ENCODE data around the gene ZNF337.
A peak's percentile ranks its signal among the peaks of the same experiment; 100 is the strongest.
"Not testable (repeated sequence)": the region's sequence is repeated elsewhere in the genome, so short reads cannot be mapped to it uniquely, and the experiment has no call there.

ZNF337 gene

DNA sequence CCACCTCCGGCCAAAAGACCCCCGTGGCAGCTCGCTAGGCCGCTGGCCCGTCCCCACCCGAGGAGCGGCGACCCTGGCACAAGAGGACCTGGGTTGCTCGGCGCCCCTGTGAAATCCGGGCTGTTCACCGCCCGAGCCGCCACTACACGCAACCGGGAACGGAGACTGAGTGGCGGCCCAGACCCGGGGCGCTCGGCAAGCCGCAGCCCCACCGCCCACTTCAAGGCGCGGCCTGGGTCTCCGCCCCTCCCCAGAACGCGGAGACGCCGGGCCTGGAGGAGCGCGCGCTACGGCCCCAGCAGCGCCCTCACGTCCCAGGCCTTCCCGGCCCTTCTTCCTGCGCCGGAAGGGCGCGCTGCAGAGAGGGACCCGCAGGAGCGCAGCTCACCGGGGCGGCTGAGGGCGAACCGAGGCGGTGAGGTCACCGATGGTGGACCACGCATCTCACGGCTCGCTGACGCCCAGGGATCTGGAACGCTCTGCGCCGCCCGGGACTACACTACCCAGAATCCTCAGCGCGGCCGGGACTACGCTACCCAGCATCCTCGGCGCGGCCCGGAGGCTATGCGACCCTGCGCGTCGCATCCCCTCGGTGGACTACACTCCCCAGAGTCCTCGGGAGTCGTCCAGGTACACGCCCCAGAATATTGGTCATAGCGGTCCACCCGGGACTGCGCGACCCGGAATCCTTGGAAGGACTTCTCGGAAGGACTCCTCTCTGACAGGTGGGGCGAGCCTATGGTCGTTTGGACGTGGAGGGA lies at the start of gene ZNF337:
ZNF337 (minus strand) TSS at position 483 of the 761 bp plus-strand sequence. CDS start 10,436 bp downstream, outside the sequence.
- peak; percentile 98 for DNase-seq

GRCh38 chr20:25745738-25746137 lies 49.1 kb upstream of the ZNF337 start:
- no peak for DNase-seq

- DNase-seq: no peak
Observed at GRCh38 chr20:25745100-25745499, 48.4 kb upstream of the ZNF337 start.

DNA sequence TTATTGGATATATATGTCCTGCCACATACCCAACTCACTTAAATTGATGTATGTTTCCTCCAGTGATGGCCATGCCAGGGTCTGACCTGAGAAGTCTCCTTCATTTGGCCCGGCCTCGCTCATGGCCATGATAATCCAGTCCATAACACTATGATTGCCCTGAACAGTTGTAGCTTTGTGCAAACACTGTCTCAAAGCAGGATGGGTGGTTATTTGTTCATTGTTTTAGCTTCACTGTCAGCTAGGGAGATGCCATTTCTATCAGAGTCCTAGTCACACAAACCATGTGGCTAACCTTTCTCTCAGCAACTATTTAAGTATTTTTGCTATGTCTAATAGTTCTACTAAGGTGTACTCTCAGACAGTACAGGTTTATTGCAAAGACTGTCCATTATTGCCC lies 47.6 kb upstream of the ZNF337 start:
- DNase-seq: no peak

GRCh38 chr20:25741088-25741487 lies 44.4 kb upstream of the ZNF337 start:
- no peak for DNase-seq

DNA sequence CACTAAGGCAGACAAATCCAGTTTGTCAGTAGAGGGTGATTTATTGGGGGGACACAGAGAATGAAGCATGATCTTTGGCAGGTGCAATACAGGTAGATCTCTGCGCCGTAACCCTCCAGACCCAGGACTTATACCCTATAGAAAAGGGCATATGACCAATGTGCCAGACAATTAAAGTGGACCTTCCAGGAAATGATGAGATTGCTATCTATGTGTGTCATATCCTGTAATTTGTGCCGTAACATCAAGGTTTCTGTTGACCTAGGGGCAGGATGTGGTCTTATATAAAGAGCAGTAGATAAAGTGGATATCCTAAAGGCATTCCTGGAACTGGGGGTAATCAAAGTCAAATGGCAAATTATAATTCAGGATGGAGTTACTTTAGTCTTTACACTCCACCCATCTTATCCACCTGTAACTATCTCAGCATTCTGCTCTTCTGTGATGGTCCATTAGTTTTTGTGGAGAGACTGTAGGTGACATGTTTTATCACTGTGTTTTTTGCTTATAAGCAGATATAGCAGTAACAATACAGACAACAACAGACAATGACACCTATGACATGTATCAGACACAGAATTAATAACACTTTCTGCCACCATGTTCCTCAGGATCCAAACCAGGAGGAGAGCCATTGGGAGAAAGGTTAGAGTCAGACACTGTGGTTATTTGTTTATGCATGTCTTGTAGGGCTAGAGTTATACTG lies 43.1 kb upstream of the ZNF337 start:
- no peak for DNase-seq

DNA sequence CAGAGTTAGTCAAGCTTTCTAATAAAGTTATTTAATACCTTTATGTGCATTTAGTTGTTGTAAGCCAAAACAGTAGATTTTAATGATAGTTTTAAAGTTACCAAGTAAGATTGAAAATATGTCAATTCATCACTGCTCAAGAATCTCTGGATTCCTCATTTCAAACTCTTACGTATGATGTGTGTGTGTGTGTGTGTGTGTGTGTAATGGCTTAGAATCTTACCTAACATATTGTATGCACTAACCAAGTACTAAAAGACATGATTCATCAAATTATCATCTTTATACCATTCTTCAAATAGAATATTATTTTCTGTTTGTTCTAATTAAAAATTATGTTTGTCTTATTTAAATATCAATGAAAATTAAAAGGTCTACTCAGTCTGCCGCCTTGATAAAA lies 41.5 kb upstream of the ZNF337 start:
- DNase-seq: no peak

GRCh38 chr20:25733903-25734302 lies 37.2 kb upstream of the ZNF337 start:
- no peak for DNase-seq

DNA sequence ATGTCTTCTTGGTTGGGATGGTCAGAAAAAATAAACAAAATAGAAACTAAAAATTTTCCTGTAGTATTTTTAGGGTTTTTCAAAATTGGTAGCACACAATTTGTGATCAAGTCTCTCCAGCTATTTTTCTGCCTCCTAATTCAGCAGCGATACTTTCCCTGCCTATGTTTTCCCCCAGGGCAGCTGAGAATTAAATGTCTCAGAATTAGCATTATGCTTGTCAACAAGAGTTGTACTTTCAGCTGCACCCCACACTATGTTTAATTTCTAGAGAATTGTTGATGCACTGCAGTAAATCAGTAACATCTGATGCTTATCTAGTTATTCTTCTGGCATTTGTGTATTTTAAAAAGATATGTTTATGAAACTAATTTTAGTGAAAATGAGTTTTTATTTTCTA lies 34.2 kb upstream of the ZNF337 start:
- DNase-seq: no peak

DNA sequence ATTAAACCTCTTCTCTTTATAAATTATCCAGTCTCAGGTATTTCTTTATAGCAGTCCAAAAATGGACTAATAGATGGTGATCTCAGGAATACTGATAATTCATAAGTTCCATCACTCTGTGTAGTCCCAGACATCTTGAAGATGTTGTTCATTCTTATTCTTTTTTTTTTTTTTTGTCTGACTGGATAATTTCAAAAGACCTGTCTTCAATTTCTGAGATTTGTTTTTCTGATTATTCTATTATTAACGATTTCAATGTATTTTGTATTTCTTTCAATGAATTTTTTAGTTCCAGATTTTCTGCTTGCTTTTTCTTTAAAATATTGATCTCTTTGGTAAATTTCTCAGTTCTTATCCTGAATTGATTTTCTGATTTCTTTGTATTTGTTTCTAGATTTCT lies 29.7 kb upstream of the ZNF337 start:
- no peak for DNase-seq

DNA sequence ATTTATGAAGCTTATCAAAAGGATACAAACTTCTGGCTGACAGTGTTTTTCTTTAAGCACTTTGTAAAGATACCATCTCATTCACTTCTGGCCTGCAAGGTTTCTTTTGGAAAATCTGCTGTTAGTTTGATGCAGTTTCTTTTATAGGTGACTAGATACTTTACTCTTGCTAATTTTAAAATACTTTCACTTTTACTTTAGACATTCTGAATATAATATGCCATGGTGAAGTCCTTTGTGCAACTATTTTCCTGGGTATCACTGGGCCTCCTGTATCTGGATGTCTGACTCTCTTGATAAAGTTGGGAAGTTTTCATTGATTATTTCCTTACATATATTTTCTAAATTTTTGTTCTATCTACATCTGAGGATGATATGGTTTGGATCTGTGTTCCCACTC lies 29.0 kb upstream of the ZNF337 start:
- no peak for DNase-seq

- DNase-seq: no peak
Observed at GRCh38 chr20:25723975-25724374, 27.3 kb upstream of the ZNF337 start.

DNA sequence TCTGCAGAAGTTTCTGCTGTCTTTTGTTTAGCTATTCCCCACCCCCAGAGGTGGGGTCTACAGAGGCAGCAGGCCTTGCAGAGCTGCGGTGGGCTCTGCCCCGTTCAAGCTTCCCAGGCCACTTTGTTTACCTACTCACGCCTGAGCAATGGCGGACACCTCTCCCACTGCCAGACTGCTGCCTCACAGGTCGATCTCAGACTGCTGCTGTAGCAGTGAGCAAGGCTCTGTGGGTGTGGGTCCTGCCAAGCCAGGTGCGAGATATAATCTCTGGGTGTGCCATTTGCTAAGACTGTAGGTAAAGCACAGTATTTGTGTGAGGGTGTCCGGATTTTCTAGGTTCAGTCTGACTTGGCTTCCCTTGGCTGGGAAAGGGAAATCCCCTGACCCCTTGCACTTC lies 23.6 kb upstream of the ZNF337 start:
- no peak for DNase-seq

DNA sequence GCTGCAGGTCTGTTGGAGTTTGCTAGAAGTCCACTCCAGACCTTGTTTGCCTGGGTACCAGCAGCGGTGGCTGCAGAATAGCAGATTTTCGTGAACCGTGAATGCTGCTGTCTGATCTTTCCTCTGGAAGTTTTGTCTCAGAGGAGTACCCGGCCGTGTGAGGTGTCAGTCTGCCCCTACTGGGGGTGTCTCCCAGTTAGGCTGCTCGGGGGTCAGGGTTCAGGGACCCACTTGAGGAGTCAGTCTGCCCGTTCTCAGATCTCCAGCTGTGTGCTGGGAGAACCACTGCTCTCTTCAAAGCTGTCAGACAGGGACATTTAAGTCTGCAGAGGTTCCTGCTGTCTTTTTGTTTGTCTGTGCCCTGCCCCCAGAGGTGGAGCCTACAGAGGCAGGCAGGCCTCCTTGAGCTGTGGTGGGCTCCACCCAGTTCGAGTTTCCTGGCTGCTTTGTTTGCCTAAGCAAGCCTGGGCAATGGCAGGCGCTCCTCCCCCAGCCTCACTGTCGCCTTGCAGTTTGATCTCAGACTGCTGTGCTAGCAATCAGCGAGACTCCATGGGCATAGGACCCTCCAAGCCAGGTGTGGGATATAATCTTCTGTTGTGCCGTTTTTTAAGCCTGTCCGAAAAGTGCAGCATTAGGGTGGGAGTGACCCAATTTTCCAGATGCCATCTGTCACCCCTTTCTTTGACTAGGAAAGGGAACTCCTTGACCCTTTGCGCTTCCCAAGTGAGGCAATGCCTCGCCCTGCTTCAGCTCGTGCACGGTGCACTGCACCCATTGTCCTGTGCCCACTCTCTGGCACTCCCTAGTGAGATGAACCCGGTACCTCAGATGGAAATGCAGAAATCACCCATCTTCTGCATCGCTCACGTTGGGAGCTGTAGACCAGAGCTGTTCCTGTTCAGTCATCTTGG lies 22.5 kb upstream of the ZNF337 start:
- not testable (repeated sequence) for DNase-seq

GRCh38 chr20:25707695-25708094 lies 11.0 kb upstream of the ZNF337 start:
- no peak for DNase-seq

DNA sequence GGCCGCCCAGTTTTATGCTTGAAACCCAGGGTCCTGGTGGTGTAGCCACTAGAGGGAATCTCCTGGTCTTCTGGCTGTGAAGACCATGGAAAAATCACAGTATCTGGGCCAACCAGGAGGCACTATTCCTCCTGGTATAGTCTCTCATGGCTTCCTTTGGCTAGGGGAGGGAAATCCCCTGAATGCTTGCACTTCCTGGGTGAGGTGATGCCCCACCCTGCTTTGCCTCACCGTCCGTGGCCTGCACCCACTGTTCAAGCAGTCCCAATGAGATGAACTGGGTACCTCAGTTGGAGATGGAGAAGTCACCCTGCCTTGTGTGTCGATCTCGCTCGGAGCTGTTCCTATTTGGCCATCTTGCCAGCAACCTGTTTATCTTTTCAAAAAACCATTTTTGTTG lies 10.1 kb upstream of the ZNF337 start:
- no peak for DNase-seq

- DNase-seq: peak; percentile 37
Observed at GRCh38 chr20:25705830-25706351, 9.2 kb upstream of the ZNF337 start.

DNA sequence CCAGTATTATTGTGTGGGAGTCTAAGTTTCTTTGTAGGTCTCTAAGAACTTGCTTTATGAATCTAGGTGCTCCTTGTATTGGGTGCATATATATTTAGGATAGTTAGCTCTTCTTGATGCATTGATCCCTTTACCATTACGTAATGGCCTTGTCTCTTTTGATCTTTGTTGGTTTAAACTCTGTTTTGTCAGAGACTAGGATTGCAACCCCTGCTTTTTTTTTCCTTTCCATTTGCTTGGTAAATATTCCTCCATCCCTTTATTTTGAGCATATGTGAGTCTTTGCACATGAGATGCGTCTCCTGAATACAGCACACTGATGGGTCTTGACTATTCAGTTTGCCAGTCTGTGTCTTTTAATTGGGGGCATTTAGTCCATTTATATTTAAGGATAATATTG lies 7.7 kb upstream of the ZNF337 start:
- DNase-seq: not testable (repeated sequence)

GRCh38 chr20:25700835-25701234 lies 4.2 kb upstream of the ZNF337 start:
- DNase-seq: not testable (repeated sequence)

- peak; percentile 32 for DNase-seq
Observed at GRCh38 chr20:25699914-25700313, 3.3 kb upstream of the ZNF337 start.

DNA sequence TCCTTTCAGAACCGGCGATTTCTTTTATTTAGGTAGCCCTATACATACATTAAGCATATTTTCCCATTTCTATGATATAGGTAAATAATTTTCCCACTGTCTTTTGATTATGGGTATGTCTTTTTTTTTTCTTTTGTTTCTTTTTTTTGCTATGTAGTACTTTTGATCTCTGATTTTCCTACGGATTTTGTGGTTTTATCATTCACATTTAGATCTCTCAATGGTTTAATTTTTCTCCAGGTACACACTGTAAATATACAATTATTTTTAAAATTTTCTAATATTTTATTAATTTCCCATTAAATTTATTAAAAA lies 436 bp upstream of the ZNF337 start:
- DNase-seq: no peak

DNA sequence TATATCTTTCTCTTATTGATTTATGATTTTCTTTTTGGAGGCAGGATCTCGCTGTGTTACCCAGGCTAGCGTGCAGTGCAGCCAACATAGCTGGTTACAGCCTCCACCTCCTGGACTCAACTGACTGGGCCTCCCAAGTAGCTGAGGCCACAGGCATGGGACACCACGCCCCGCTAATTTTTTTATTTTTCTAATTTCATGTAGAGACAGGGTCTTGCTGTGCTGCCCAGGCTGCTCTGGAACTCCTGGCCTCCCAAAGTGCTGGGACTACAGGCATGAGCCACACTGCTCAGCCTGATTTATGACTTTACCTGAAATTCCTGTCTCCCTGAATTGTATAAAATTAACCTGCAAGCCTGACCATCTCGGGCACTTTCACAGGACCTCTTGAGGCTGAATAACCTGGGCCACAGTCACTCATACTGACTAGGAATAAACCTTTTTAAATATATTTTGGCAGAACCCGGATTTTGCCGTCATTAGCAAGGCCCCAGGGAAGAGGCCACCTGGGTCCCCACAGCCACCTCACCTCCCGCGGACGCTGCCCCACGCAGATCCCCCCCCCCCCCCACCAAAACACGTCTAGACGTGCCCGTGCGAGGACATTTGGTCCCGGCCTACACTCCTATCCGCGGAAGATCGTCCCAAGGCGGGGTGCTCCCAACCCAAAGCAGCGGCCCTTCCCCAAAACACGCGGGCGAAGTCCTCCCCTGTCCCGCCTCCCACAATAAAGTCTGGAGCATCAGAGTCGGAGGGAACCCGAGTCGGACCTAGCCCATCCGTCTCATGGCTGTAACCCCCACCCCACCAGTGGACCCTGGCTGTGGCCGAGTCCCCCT lies 902 bp downstream of the ZNF337 start:
- DNase-seq: peak; percentile 41

Data from hematopoietic multipotent progenitor cell treated with erythropoietin and hydrocortisone succinate and interleukin-3 and kit ligand, for 6 days (in vitro differentiated cells).